CD8-positive, alpha-beta memory T cell (primary cell): ENCODE measurements around the gene TRH. TPM values are rescaled to one million over a fixed set of nuclear protein-coding genes. Genes with fewer than 3 reads are reported as not detected.

Experiments used
- CTCF ChIA-PET: fragments of 350-600 bp; sonication (Branson Sonifier 250); formaldehyde crosslinking; loops from one replicate; lab custom pipeline; 2021; ENCODE audit warnings: antibody characterized with exemption; lab: Charles Lee
- POLR2A ChIA-PET: fragments of 350-600 bp; sonication (Branson Sonifier 250); formaldehyde crosslinking; loops from one replicate; lab custom pipeline; 2021; ENCODE audit warnings: antibody characterized with exemption; lab: Charles Lee
- DNase-seq, 5 donors: peaks; one replicate each; pipeline versions ENCODE4 v3.0.0 to v3.0.0-alpha.2; 2020 to 2022; ENCODE audit warnings: mixed read lengths in 1 of 5
- H3K27ac ChIP-seq: one replicate; pipeline ENCODE4 v1.7.0; 2013; ENCODE audit warnings: low read depth, mild to moderate bottlenecking, low read length, moderate library complexity
- H3K27me3 ChIP-seq: 2 replicates; pipeline ENCODE4 v1.7.0; 2013; ENCODE audit warnings: low read length, mild to moderate bottlenecking; ENCODE audit not compliant: insufficient read depth, poor library complexity, severe bottlenecking
- H3K36me3 ChIP-seq: 2 replicates; pipeline ENCODE4 v1.7.0; 2013; ENCODE audit warnings: mild to moderate bottlenecking, low read length, moderate library complexity; ENCODE audit not compliant: insufficient read depth
- H3K4me1 ChIP-seq: 2 replicates; pipeline ENCODE4 v1.7.0; 2013; ENCODE audit warnings: mild to moderate bottlenecking, low read length, moderate library complexity; ENCODE audit not compliant: insufficient read depth
- H3K4me3 ChIP-seq: 2 replicates; pipeline ENCODE4 v1.7.0; 2013; ENCODE audit warnings: mild to moderate bottlenecking, low read length
- H3K9me3 ChIP-seq: 2 replicates; pipeline ENCODE4 v1.7.0; 2013; ENCODE audit warnings: mild to moderate bottlenecking, low read length
- H3K27ac Mint-ChIP-seq, 8 donors: one replicate each; pipeline ENCODE4 v1.8.0; 2020 to 2021; ENCODE audit warnings: mixed read lengths in 8 of 8, mild to moderate bottlenecking in 6 of 8, inconsistent platforms in 3 of 8, moderate library complexity in 3 of 8
- H3K27me3 Mint-ChIP-seq, 2 donors: one replicate each; pipeline ENCODE4 v1.8.0; 2020 to 2021; ENCODE audit warnings: mixed read lengths in 2 of 2, mild to moderate bottlenecking in 1 of 2, moderate library complexity in 1 of 2
- H3K36me3 Mint-ChIP-seq, 3 donors: one replicate each; pipeline ENCODE4 v1.8.0; 2020 to 2021; ENCODE audit warnings: mixed read lengths in 3 of 3, inconsistent platforms in 1 of 3, mild to moderate bottlenecking in 1 of 3
- H3K4me1 Mint-ChIP-seq, 3 donors: one replicate each; pipeline ENCODE4 v1.8.0; 2020 to 2021; ENCODE audit warnings: mixed read lengths in 3 of 3, inconsistent platforms in 1 of 3, mild to moderate bottlenecking in 1 of 3
- H3K4me3 Mint-ChIP-seq, 7 donors: one replicate each; pipeline ENCODE4 v1.8.0; 2020 to 2021; ENCODE audit warnings: mixed read lengths in 7 of 7, mild to moderate bottlenecking in 6 of 7, moderate library complexity in 4 of 7, inconsistent platforms in 2 of 7
- H3K9me3 Mint-ChIP-seq, 5 donors: one replicate each; pipeline ENCODE4 v1.8.0; 2020 to 2022; ENCODE audit warnings: mixed read lengths in 5 of 5, mild to moderate bottlenecking in 3 of 5, moderate library complexity in 2 of 5, inconsistent platforms in 1 of 5
- polyA plus RNA-seq: library from polyadenylated mRNA; unstranded; fragments of 300-500 nt; fragmentation: Illumina TruSeq; gene quantifications from one replicate; pipeline ENCODE4 v1.2.3, GENCODE V29; 2021
- total RNA-seq, 2 experiments: library from RNA; stranded (reverse); gene quantifications; one replicate each; pipeline ENCODE4 v1.2.3, GENCODE V29; 2021

TRH gene
- total and polyA plus RNA-seq, 3 experiments from 2014 or later, result not detected

DNA sequence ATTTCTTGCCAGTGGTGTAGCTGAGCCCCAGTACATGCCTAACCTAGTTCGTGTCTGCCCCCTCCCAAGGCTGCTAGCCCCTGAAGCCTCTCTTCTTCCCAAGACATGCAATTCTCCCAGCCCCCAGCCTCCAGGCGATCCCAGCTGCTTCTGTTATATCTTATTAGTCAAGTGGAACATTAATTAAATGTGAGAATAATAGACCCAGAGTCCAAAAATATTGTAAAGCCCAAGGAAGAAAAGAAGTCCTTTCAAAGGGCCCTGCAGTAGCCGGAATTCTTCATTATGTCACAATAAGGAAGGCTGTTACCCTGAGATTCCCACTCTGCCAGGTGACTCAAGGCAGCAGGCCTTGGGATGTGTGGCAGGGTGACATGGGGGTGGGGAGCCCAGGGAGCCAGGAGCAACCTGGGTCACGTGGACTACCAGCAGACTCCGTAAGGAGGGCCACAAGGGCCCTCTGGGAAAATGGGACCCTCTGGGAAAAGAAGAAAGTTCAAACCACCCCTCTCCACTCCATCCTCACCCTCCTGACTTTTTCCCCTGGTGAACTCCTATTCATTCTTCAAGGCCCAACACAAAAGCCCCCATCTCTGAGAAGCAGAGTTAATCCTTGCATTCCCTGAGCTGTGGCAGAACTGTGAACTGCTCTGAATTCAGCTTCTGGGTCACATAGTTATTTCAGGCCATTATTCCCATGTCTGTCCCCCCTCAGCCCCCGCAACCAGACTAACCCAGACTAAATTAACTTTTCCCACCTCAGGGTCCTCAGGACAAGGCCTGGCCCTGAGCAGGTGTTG is 21.8 kb upstream of the TRH start:
- Histone ChIP-seq H3K4me1 (no peaks in the 10 kb centered on the region), H3K9me3 (no peaks in the 10 kb centered on the region), H3K27me3 (no peaks in the 10 kb centered on the region), H3K4me3 (no peak overlapping the region), H3K36me3 (no peaks in the 10 kb centered on the region), H3K27ac (no peak overlapping the region)
- Mint-ChIP-seq H3K36me3 (no peaks in the 10 kb centered on the region), H3K27ac (no peak overlapping the region), H3K9me3 (no peaks in the 10 kb centered on the region), H3K4me3 (no peak overlapping the region), H3K27me3 (peaks cover 14 to 18% of the 10 kb centered on the region in 2 donors), H3K4me1 (no peaks in the 10 kb centered on the region)
- DNase-seq, result no peak
- ChIA-PET POLR2A (no interaction called here), CTCF (no interaction called here)

GRCh38 chr3:129953621-129954020 is 20.9 kb upstream of the TRH start:
- H3K36me3 Mint-ChIP-seq, result no peaks in the 10 kb centered on the region
- no peaks in the 10 kb centered on the region for H3K4me1 Mint-ChIP-seq
- no peak for DNase-seq
- Histone ChIP-seq H3K9me3 (no peaks in the 10 kb centered on the region), H3K27ac (no peak overlapping the region), H3K36me3 (no peaks in the 10 kb centered on the region), H3K27me3 (no peaks in the 10 kb centered on the region), H3K4me3 (no peak overlapping the region), H3K4me1 (no peaks in the 10 kb centered on the region)
- H3K27ac Mint-ChIP-seq, result peak overlapping the region in 1 of 8 donors; percentile 54
- no peak overlapping the region for H3K4me3 Mint-ChIP-seq
- no peaks in the 10 kb centered on the region for H3K9me3 Mint-ChIP-seq
- POLR2A ChIA-PET, result no interaction called here
- CTCF ChIA-PET, result no interaction called here
- peaks cover 16 to 19% of the 10 kb centered on the region in 2 donors for H3K27me3 Mint-ChIP-seq

DNA sequence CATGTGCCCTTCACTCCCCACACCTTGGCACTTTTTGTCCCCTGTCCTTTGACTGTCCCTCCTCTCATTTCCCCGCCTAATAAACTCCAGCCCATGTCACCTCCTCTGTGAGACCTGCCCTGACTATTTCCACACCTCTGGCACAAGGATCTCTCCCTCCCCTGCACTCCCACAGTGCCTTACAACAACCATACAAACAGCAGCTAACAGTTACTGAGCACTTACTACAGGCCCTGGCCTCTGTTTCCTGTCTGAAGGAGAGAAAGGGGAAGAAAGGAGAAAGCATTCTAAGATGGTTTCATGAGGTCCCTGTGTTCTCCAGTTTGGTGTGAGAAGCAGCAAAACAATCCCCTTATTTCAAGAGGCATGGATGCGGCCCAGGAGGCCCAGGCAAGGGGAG is 20.0 kb upstream of the TRH start:
- no peaks in the 10 kb centered on the region for H3K4me1 Mint-ChIP-seq
- peaks cover 16 to 20% of the 10 kb centered on the region in 2 donors for H3K27me3 Mint-ChIP-seq
- Histone ChIP-seq H3K36me3 (no peaks in the 10 kb centered on the region), H3K4me3 (no peak overlapping the region), H3K9me3 (no peaks in the 10 kb centered on the region), H3K4me1 (no peaks in the 10 kb centered on the region), H3K27me3 (no peaks in the 10 kb centered on the region), H3K27ac (no peak overlapping the region)
- no peak for DNase-seq
- CTCF ChIA-PET, result no interaction called here
- H3K36me3 Mint-ChIP-seq, result no peaks in the 10 kb centered on the region
- H3K4me3 Mint-ChIP-seq, result no peak overlapping the region
- H3K27ac Mint-ChIP-seq, result no peak overlapping the region
- POLR2A ChIA-PET, result no interaction called here
- H3K9me3 Mint-ChIP-seq, result no peaks in the 10 kb centered on the region

- H3K27me3 ChIP-seq, result no peaks in the 10 kb centered on the region
- Mint-ChIP-seq H3K4me3 (no peak overlapping the region), H3K36me3 (no peaks in the 10 kb centered on the region), H3K4me1 (no peaks in the 10 kb centered on the region), H3K27me3 (peaks cover 13 to 24% of the 10 kb centered on the region in 2 donors), H3K9me3 (no peaks in the 10 kb centered on the region), H3K27ac (no peak overlapping the region)
- H3K36me3 ChIP-seq, result no peaks in the 10 kb centered on the region
- no peak for DNase-seq
- H3K9me3 ChIP-seq, result no peaks in the 10 kb centered on the region
- ChIA-PET CTCF (no interaction called here), POLR2A (no interaction called here)
- no peak overlapping the region for H3K27ac ChIP-seq
- H3K4me1 ChIP-seq, result no peaks in the 10 kb centered on the region
- H3K4me3 ChIP-seq, result no peak overlapping the region
These were observed 17.6 kb upstream of the TRH start for GRCh38 chr3:129956936-129957335.

GRCh38 chr3:129958755-129959154 is 15.8 kb upstream of the TRH start:
- CTCF ChIA-PET, result no interaction called here
- Mint-ChIP-seq H3K27me3 (peaks cover 9 to 20% of the 10 kb centered on the region in 2 donors), H3K4me3 (no peak overlapping the region), H3K4me1 (no peaks in the 10 kb centered on the region), H3K27ac (peak overlapping the region in 1 of 8 donors; percentile 88), H3K9me3 (no peaks in the 10 kb centered on the region), H3K36me3 (no peaks in the 10 kb centered on the region)
- no peaks in the 10 kb centered on the region for H3K4me1 ChIP-seq
- POLR2A ChIA-PET, result no interaction called here
- H3K4me3 ChIP-seq, result no peak overlapping the region
- no peaks in the 10 kb centered on the region for H3K36me3 ChIP-seq
- H3K9me3 ChIP-seq, result no peaks in the 10 kb centered on the region
- H3K27ac ChIP-seq, result no peak overlapping the region
- DNase-seq, result no peak
- no peaks in the 10 kb centered on the region for H3K27me3 ChIP-seq

GRCh38 chr3:129961141-129961541 is 13.4 kb upstream of the TRH start:
- Mint-ChIP-seq H3K27me3 (peaks cover 6 to 9% of the 10 kb centered on the region in 2 donors), H3K27ac (no peak overlapping the region), H3K4me1 (no peaks in the 10 kb centered on the region), H3K36me3 (no peaks in the 10 kb centered on the region), H3K9me3 (no peaks in the 10 kb centered on the region), H3K4me3 (no peak overlapping the region)
- Histone ChIP-seq H3K36me3 (no peaks in the 10 kb centered on the region), H3K27ac (no peak overlapping the region), H3K27me3 (no peaks in the 10 kb centered on the region), H3K9me3 (no peaks in the 10 kb centered on the region), H3K4me3 (no peak overlapping the region), H3K4me1 (no peaks in the 10 kb centered on the region)
- POLR2A ChIA-PET, result no interaction called here
- DNase-seq, result no peak
- CTCF ChIA-PET, result no interaction called here

- Mint-ChIP-seq H3K4me1 (no peaks in the 10 kb centered on the region), H3K36me3 (no peaks in the 10 kb centered on the region), H3K9me3 (no peaks in the 10 kb centered on the region)
These were observed 11.9 kb upstream of the TRH start for GRCh38 chr3:129962600-129962999.

DNA sequence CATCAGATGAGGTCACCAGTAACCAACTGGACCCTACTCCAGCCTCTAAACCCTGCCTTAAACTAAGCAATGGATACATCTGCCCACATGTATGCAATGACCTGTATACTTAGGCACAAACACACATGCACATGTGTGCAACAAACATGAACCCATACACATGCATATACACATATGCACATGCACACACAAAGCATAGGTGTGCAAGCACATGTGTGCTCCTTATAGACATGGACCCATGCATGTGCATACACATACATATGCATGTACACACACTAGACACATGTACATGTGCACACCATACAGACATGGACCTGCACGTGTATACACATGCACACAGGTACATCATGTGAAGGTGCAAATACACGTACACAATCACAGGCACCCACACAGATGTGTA is 8.6 kb upstream of the TRH start:
- H3K4me1 Mint-ChIP-seq, result no peaks in the 10 kb centered on the region
- POLR2A ChIA-PET, result no interaction called here
- H3K27ac Mint-ChIP-seq, result no peak overlapping the region
- H3K4me3 Mint-ChIP-seq, result no peak overlapping the region
- Histone ChIP-seq H3K9me3 (no peaks in the 10 kb centered on the region), H3K27ac (no peak overlapping the region), H3K27me3 (no peaks in the 10 kb centered on the region), H3K36me3 (no peaks in the 10 kb centered on the region), H3K4me1 (no peaks in the 10 kb centered on the region), H3K4me3 (no peak overlapping the region)
- H3K36me3 Mint-ChIP-seq, result no peaks in the 10 kb centered on the region
- H3K9me3 Mint-ChIP-seq, result peaks cover 0 to 2% (median 0%) of the 10 kb centered on the region in 5 donors
- peaks cover 8 to 9% of the 10 kb centered on the region in 2 donors for H3K27me3 Mint-ChIP-seq
- CTCF ChIA-PET, result no interaction called here
- DNase-seq, result no peak

More at GRCh38 chr3:129962600-129962999, 11.9 kb upstream of the TRH start:
- CTCF ChIA-PET, result no interaction called here
- POLR2A ChIA-PET, result no interaction called here
- H3K9me3 ChIP-seq, result no peaks in the 10 kb centered on the region
- peaks cover 7 to 11% of the 10 kb centered on the region in 2 donors for H3K27me3 Mint-ChIP-seq
- no peaks in the 10 kb centered on the region for H3K27me3 ChIP-seq
- H3K27ac ChIP-seq, result no peak overlapping the region
- H3K4me1 ChIP-seq, result no peaks in the 10 kb centered on the region
- no peak overlapping the region for H3K4me3 ChIP-seq
- H3K27ac Mint-ChIP-seq, result no peak overlapping the region
- no peaks in the 10 kb centered on the region for H3K36me3 ChIP-seq
- H3K4me3 Mint-ChIP-seq, result no peak overlapping the region
- no peak for DNase-seq
